ENCODE results near the gene FN3KRP. TPM values are rescaled to one million over a fixed set of nuclear protein-coding genes. Genes with fewer than 3 reads are reported as not detected.

FN3KRP gene
- total and polyA plus RNA-seq, 4 donors, result 10.1 to 15.5 (median 11.0) TPM

DNA sequence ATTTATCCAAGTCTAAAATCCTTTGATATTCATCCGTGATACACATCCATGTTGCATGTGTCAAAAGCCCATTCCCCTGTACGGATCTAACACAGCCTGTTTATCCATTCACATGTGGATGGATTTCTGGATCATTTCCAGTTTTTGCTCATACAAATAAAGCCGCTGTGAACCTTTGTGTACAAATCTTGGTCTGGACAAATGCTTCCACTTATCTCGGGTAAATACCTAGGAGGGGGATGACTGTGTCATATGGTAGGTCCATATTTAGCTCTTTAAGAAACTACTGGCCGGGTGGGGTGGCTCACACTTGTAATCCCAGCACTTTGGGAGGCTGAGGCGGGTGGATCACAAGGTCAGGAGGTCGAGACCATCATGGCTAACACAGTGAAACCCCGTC, 29.0 kb downstream of the FN3KRP start:
- 68% methylated on average over 8 of the region's 8 CpGs for WGBS

DNA sequence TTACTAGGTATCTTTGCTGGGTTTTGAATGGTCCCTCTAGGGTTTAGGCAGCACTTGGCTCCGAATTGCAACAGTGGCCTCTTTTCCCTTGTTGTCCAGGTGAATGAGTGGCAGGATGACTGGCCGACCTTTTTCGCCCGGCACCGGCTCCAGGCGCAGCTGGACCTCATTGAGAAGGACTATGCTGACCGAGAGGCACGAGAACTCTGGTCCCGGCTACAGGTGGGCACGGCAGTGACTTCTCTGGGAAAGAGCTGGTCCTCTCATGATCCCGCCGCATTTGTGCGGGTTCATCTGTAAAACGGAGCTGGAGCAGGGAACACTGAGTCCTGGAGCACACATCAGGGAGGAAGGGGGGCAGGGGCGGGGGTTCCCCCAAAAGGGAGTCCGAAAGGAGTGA, 32.2 kb downstream of the FN3KRP start:
- Histone ChIP-seq H3K4me1 (ENCODE audit: control insufficient read depth in 4 of 4, insufficient read depth in 4 of 4, low read length in 3 of 4) (peaks cover 5 to 13% (median 10%) of the 10 kb centered on the region in 4 donors), H3K36me3 (ENCODE audit: control insufficient read depth in 4 of 4, insufficient read depth in 3 of 4, low read depth in 1 of 4, low read length in 3 of 4) (peaks cover 0 to 1% (median 0%) of the 10 kb centered on the region in 4 donors), H3K27ac (ENCODE audit: low read depth in 1 of 2, low read length in 2 of 2) (no peak overlapping the region), H3K27me3 (ENCODE audit: control insufficient read depth in 4 of 4, insufficient read depth in 4 of 4, low read length in 3 of 4) (no peaks in the 10 kb centered on the region), H3K9me3 (ENCODE audit: control insufficient read depth in 4 of 4, low read length in 3 of 4) (no peaks in the 10 kb centered on the region), H3K4me3 (ENCODE audit: low read depth in 1 of 3, low read length in 3 of 3) (no peak overlapping the region), H3K9ac (ENCODE audit: low read depth in 1 of 2, low read length in 2 of 2) (no peak overlapping the region)
- no peak for DNase-seq (ENCODE audit: low spot score)
- WGBS, result 96% methylated on average over 16 of the region's 16 CpGs
- TF ChIP-seq RAD21 (IDR thresholded peaks at IDR 0.05), result no peak

More for the DNA sequence above, 29.0 kb downstream of the FN3KRP start:
- Histone ChIP-seq H3K9ac (ENCODE audit: low read depth in 1 of 2, low read length in 2 of 2) (no peak overlapping the region), H3K27ac (ENCODE audit: low read depth in 1 of 2, low read length in 2 of 2) (no peak overlapping the region), H3K27me3 (ENCODE audit: control insufficient read depth in 4 of 4, insufficient read depth in 4 of 4, low read length in 3 of 4) (no peaks in the 10 kb centered on the region), H3K9me3 (ENCODE audit: control insufficient read depth in 4 of 4, low read length in 3 of 4) (peaks cover 0 to 4% (median 0%) of the 10 kb centered on the region in 4 donors), H3K4me3 (ENCODE audit: low read depth in 1 of 3, low read length in 3 of 3) (no peak overlapping the region), H3K4me1 (ENCODE audit: control insufficient read depth in 4 of 4, insufficient read depth in 4 of 4, low read length in 3 of 4) (peaks cover 3 to 22% (median 5%) of the 10 kb centered on the region in 4 donors), H3K36me3 (ENCODE audit: control insufficient read depth in 4 of 4, insufficient read depth in 3 of 4, low read depth in 1 of 4, low read length in 3 of 4) (peaks cover 4 to 13% (median 8%) of the 10 kb centered on the region in 4 donors)
- peak in 1 of 2 donors; percentile 28 for TF ChIP-seq HNF4A (conservative IDR thresholded peaks at IDR 0.05)
- no peak for TF ChIP-seq GABPA (IDR thresholded peaks at IDR 0.05 in 1 of 2, conservative IDR thresholded peaks at IDR 0.05 in 1 of 2)
- TF ChIP-seq YY1 (IDR thresholded peaks at IDR 0.05), result no peak
- TF ChIP-seq RAD21 (IDR thresholded peaks at IDR 0.05), result no peak
- no peak for TF ChIP-seq NR2F2 (IDR thresholded peaks at IDR 0.05)
- peak; percentile 52 for TF ChIP-seq FOXA2 (IDR thresholded peaks at IDR 0.05)
- no peak for TF ChIP-seq JUND (IDR thresholded peaks at IDR 0.05)
- TF ChIP-seq RXRA (IDR thresholded peaks at IDR 0.05), result peak in 1 of 2 donors; percentile 32
- no peak for DNase-seq (ENCODE audit: low spot score)

- DNase-seq (ENCODE audit: low spot score), result no peak
- H3K27me3 ChIP-seq (ENCODE audit: control insufficient read depth in 4 of 4, insufficient read depth in 4 of 4, low read length in 3 of 4), result no peaks in the 10 kb centered on the region
- H3K9ac ChIP-seq (ENCODE audit: low read depth in 1 of 2, low read length in 2 of 2), result no peak overlapping the region
- H3K9me3 ChIP-seq (ENCODE audit: control insufficient read depth in 4 of 4, low read length in 3 of 4), result no peaks in the 10 kb centered on the region
- H3K4me1 ChIP-seq (ENCODE audit: control insufficient read depth in 4 of 4, insufficient read depth in 4 of 4, low read length in 3 of 4), result peaks cover 5 to 13% (median 10%) of the 10 kb centered on the region in 4 donors
- H3K4me3 ChIP-seq (ENCODE audit: low read depth in 1 of 3, low read length in 3 of 3), result no peak overlapping the region
- WGBS, result 87% methylated on average over 40 of the region's 40 CpGs
- TF ChIP-seq RXRA (IDR thresholded peaks at IDR 0.05) (no peak), HNF4G (IDR thresholded peaks at IDR 0.05) (no peak), CTCF (IDR thresholded peaks at IDR 0.05; ENCODE audit: low read depth, low read length, missing input control) (no peak), TAF1 (conservative IDR thresholded peaks at IDR 0.05) (no peak), JUND (IDR thresholded peaks at IDR 0.05) (no peak), FOXA2 (IDR thresholded peaks at IDR 0.05) (no peak), HNF4A (conservative IDR thresholded peaks at IDR 0.05) (no peak), RAD21 (IDR thresholded peaks at IDR 0.05) (no peak), FOXA1 (IDR thresholded peaks at IDR 0.05) (no peak), SP1 (IDR thresholded peaks at IDR 0.05) (no peak), GABPA (IDR thresholded peaks at IDR 0.05 in 1 of 2, conservative IDR thresholded peaks at IDR 0.05 in 1 of 2) (no peak), NR2F2 (IDR thresholded peaks at IDR 0.05) (no peak), REST (IDR thresholded peaks at IDR 0.05) (no peak), ATF3 (IDR thresholded peaks at IDR 0.05) (no peak), MAX (IDR thresholded peaks at IDR 0.05) (no peak), EGR1 (IDR thresholded peaks at IDR 0.05; ENCODE audit: low read depth in 2 of 2) (no peak), YY1 (IDR thresholded peaks at IDR 0.05) (no peak)
- TF ChIP-seq, protein P1, sequence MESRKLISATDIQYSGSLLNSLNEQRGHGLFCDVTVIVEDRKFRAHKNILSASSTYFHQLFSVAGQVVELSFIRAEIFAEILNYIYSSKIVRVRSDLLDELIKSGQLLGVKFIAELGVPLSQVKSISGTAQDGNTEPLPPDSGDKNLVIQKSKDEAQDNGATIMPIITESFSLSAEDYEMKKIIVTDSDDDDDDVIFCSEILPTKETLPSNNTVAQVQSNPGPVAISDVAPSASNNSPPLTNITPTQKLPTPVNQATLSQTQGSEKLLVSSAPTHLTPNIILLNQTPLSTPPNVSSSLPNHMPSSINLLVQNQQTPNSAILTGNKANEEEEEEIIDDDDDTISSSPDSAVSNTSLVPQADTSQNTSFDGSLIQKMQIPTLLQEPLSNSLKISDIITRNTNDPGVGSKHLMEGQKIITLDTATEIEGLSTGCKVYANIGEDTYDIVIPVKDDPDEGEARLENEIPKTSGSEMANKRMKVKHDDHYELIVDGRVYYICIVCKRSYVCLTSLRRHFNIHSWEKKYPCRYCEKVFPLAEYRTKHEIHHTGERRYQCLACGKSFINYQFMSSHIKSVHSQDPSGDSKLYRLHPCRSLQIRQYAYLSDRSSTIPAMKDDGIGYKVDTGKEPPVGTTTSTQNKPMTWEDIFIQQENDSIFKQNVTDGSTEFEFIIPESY (IDR thresholded peaks at IDR 0.05), result no peak
- H3K36me3 ChIP-seq (ENCODE audit: control insufficient read depth in 4 of 4, insufficient read depth in 3 of 4, low read depth in 1 of 4, low read length in 3 of 4), result no peaks in the 10 kb centered on the region
- no peak overlapping the region for H3K27ac ChIP-seq (ENCODE audit: low read depth in 1 of 2, low read length in 2 of 2)
These were observed 33.9 kb downstream of the FN3KRP start for GRCh38 chr17:82750241-82750908.

All from liver (tissue), 9 donors.